HEK293 (cell line): ENCODE data around the gene LRP6.
"Not testable (repeated sequence)": the region's sequence is repeated elsewhere in the genome, so short reads cannot be mapped to it uniquely, and the experiment has no call there.

Experiments used
- CTCF ChIA-PET: fragments of 350-600 bp; formaldehyde crosslinking; extraction: SDS; loops from one replicate; lab custom pipeline; 2021; ENCODE audit warnings: antibody characterized with exemption; lab: Yijun Ruan, JAX
- POLR2A ChIA-PET: fragments of 300-600 bp; formaldehyde crosslinking; extraction: SDS; loops from one replicate; lab custom pipeline; 2020; ENCODE audit warnings: antibody characterized with exemption, inconsistent platforms; lab: Yijun Ruan, JAX
- H3K27ac ChIP-seq: fragments of 200-500 bp; sonication (Bioruptor generic); 2 replicates; pipeline ENCODE4 v1.5.1; 2014; ENCODE audit warnings: low read depth, low read length, control low read depth, inconsistent platforms; ENCODE audit errors: extremely low read depth
- H3K36me3 ChIP-seq, 2 experiments: fragments of 200-500 bp in 1 of 2; sonication (Bioruptor generic) in 1 of 2; 1 replicate in 1 of 2; 2 replicates in 1 of 2; pipeline ENCODE4 v1.5.1; 2014 to 2017; ENCODE audit warnings: inconsistent platforms in 2 of 2, low read length in 2 of 2; ENCODE audit not compliant: control insufficient read depth in 2 of 2, insufficient read depth in 1 of 2
- H3K4me1 ChIP-seq: fragments of 200-500 bp; sonication (Bioruptor generic); 2 replicates; pipeline ENCODE4 v1.5.1; 2014; ENCODE audit warnings: mild to moderate bottlenecking, low read length, inconsistent platforms; ENCODE audit not compliant: control insufficient read depth, insufficient read depth
- H3K4me3 ChIP-seq: 2 replicates; pipeline ENCODE4 v1.5.1; 2011; ENCODE audit warnings: low read depth, mild to moderate bottlenecking, control low read depth, low read length, moderate library complexity
- H3K9me3 ChIP-seq: fragments of 200-500 bp; sonication (Bioruptor generic); 2 replicates; pipeline ENCODE4 v1.5.1; 2014; ENCODE audit warnings: low read depth, low read length, inconsistent platforms; ENCODE audit not compliant: control insufficient read depth, insufficient read depth
- BCL11B ChIP-seq: fragments of 450-650 bp; formaldehyde crosslinking; IDR thresholded peaks from 2 replicates; pipeline ENCODE4 v1.5.1; 2016; ENCODE audit warnings: low read depth, missing biosample characterization, missing genetic modification characterization
- GLI2 ChIP-seq: fragments of 450-650 bp; formaldehyde crosslinking; IDR thresholded peaks from 2 replicates; pipeline ENCODE4; 2017; ENCODE audit warnings: missing biosample characterization, missing genetic modification characterization, low read depth, borderline replicate concordance
- HOXC10 ChIP-seq: sonication (generic); formaldehyde crosslinking; IDR thresholded peaks from 2 replicates; pipeline ENCODE4 v1.8.1; 2023; ENCODE audit warnings: mild to moderate bottlenecking, missing genetic modification reagents
- PRDM1 ChIP-seq: fragments of 450-650 bp; formaldehyde crosslinking; IDR thresholded peaks from 2 replicates; pipeline ENCODE4; 2016; ENCODE audit warnings: missing biosample characterization, missing genetic modification characterization
- SCRT2 ChIP-seq: fragments of 450-650 bp; formaldehyde crosslinking; IDR thresholded peaks from 2 replicates; pipeline ENCODE4 v1.5.1; 2016; ENCODE audit warnings: missing biosample characterization, missing genetic modification characterization
- SP2 ChIP-seq: fragments of 450-650 bp; formaldehyde crosslinking; IDR thresholded peaks from 2 replicates; pipeline ENCODE4 v1.5.1; 2016; ENCODE audit warnings: missing biosample characterization, missing genetic modification characterization
- TCF7L2 ChIP-seq: IDR thresholded peaks from 2 replicates; pipeline ENCODE4 v1.6.1; 2011; ENCODE audit warnings: low read depth, mild to moderate bottlenecking, inconsistent platforms, low read length, moderate library complexity, borderline replicate concordance
- ZBTB21 ChIP-seq: fragments of 450-650 bp; formaldehyde crosslinking; IDR thresholded peaks from 2 replicates; pipeline ENCODE4 v1.5.1; 2017; ENCODE audit warnings: missing biosample characterization, missing genetic modification characterization
- ZNF112 ChIP-seq: fragments of 450-650 bp; formaldehyde crosslinking; IDR thresholded peaks from 2 replicates; pipeline ENCODE4 v1.5.0; 2017; ENCODE audit warnings: missing biosample characterization, missing genetic modification characterization
- ZNF114 ChIP-seq: fragments of 450-650 bp; formaldehyde crosslinking; IDR thresholded peaks from 2 replicates; pipeline ENCODE4 v1.5.0; 2017; ENCODE audit warnings: missing biosample characterization, missing genetic modification characterization
- ZNF202 ChIP-seq: fragments of 450-650 bp; formaldehyde crosslinking; IDR thresholded peaks from 2 replicates; pipeline ENCODE4 v1.5.1; 2016; ENCODE audit warnings: missing biosample characterization, missing genetic modification characterization, borderline replicate concordance
- ZNF221 ChIP-seq: fragments of 450-650 bp; formaldehyde crosslinking; IDR thresholded peaks from 2 replicates; pipeline ENCODE4 v1.5.1; 2017; ENCODE audit warnings: missing biosample characterization, missing genetic modification characterization, borderline replicate concordance
- ZNF248 ChIP-seq: fragments of 450-650 bp; formaldehyde crosslinking; IDR thresholded peaks from 2 replicates; pipeline ENCODE4 v1.5.1; 2017; ENCODE audit warnings: missing biosample characterization, missing genetic modification characterization
- ZNF292 ChIP-seq: fragments of 450-650 bp; formaldehyde crosslinking; IDR thresholded peaks from 2 replicates; pipeline ENCODE4 v1.5.1; 2016; ENCODE audit warnings: low read depth, missing biosample characterization, missing genetic modification characterization, borderline replicate concordance
- ZNF302 ChIP-seq: fragments of 450-650 bp; formaldehyde crosslinking; IDR thresholded peaks from 2 replicates; pipeline ENCODE4 v1.5.1; 2016; ENCODE audit warnings: missing biosample characterization, missing genetic modification characterization, low read depth
- ZNF311 ChIP-seq: fragments of 450-650 bp; formaldehyde crosslinking; IDR thresholded peaks from 2 replicates; pipeline ENCODE4 v1.5.1; 2017; ENCODE audit warnings: missing biosample characterization, missing genetic modification characterization, borderline replicate concordance
- ZNF660 ChIP-seq: fragments of 450-650 bp; IDR thresholded peaks from 2 replicates; pipeline ENCODE4 v1.5.1; 2018; ENCODE audit warnings: missing biosample characterization, mild to moderate bottlenecking, missing genetic modification characterization
- ZNF707 ChIP-seq: fragments of 450-650 bp; formaldehyde crosslinking; IDR thresholded peaks from 2 replicates; pipeline ENCODE4 v1.5.1; 2016; ENCODE audit warnings: missing biosample characterization, missing genetic modification characterization
- ZNF785 ChIP-seq: fragments of 450-650 bp; formaldehyde crosslinking; IDR thresholded peaks from 2 replicates; pipeline ENCODE4 v1.5.1; 2016; ENCODE audit warnings: missing biosample characterization, missing genetic modification characterization
- ZNF830 ChIP-seq: fragments of 450-650 bp; IDR thresholded peaks from 2 replicates; pipeline ENCODE4 v1.5.0; 2018; ENCODE audit warnings: missing biosample characterization, missing genetic modification characterization, low read depth, mild to moderate bottlenecking, moderate library complexity
- TF ChIP-seq, protein P1 (sequence below): fragments of 450-650 bp; IDR thresholded peaks from 2 replicates; pipeline ENCODE4 v1.5.1; 2018; ENCODE audit warnings: missing biosample characterization, missing genetic modification characterization
- TF ChIP-seq, protein P2 (sequence below): fragments of 450-650 bp; formaldehyde crosslinking; IDR thresholded peaks from 2 replicates; pipeline ENCODE4 v1.5.1; 2016; ENCODE audit warnings: missing biosample characterization, missing genetic modification characterization
- TF ChIP-seq, protein P3 (sequence below): fragments of 450-650 bp; formaldehyde crosslinking; IDR thresholded peaks from 2 replicates; pipeline ENCODE4 v1.5.1; 2016; ENCODE audit warnings: missing biosample characterization, missing genetic modification characterization

The LRP6 gene

DNA sequence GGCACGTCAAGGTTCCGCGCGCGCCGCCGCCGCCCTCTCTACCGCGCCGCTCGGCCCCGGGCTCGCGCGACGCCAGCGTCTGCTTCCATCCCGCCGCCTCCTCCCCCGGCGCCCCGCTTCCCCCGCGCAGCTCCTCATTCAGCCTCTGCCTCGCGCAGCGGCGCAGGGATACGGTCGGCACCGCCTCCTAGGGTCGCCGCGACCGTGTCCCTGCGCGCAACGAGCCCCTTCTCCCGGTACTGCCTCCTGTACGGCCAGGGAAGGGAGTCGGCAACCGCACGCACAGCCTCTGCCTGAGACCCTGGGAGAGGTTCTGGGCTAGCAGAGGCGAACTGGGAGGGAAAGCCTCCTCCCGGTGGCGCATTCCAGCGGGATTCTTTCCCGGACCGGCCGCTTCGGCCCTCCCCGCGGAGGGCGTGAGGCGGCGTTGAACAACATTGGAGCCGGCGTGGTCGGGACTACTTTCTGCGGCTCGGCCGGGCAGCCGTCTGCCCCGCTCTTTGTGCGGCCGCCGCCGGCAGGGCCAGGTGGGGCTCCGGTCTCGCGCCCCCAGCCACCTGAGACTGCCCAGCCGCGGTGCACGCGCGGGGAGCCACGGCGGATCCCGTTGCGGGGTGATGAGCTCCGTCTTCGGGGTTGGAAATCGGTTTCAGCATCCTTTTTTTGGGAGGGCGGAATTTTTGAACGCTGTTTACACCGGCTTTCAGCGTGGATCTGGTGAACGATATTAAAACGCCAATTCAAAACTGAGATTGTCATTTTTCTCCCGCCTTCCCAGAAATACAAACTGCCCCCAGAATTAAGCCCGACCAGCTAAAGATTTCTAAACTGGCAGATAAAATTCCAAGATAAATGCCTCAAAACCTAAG is at the start of gene LRP6 (continued):
- peak; percentile 88 for TF ChIP-seq ZBTB21 (tag by site-specific recombination)
- TF ChIP-seq ZNF830, result no peak
- TF ChIP-seq, protein P1, sequence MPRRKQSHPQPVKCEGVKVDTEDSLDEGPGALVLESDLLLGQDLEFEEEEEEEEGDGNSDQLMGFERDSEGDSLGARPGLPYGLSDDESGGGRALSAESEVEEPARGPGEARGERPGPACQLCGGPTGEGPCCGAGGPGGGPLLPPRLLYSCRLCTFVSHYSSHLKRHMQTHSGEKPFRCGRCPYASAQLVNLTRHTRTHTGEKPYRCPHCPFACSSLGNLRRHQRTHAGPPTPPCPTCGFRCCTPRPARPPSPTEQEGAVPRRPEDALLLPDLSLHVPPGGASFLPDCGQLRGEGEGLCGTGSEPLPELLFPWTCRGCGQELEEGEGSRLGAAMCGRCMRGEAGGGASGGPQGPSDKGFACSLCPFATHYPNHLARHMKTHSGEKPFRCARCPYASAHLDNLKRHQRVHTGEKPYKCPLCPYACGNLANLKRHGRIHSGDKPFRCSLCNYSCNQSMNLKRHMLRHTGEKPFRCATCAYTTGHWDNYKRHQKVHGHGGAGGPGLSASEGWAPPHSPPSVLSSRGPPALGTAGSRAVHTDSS (tag by site-specific recombination), result no peak; the same call in 1 of the 2 replicates

DNA sequence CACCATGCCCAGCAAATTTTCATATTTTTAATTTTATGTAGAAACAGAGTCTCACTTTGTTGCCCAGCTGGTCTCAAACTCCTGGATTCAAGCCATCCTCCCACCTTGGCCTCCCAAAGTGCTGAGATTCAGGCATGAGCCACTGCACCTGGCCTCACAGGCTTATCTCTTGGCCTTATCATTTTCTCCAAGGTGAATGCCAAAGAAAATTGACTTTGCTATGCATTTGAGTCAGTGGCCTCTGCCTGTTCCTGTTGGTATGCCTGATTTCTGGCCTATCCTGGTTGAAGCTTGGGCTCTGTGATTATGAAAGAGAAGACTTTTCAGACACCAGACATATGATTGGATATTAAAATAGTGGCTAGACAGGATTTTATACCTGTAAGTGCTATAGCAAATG is 49.0 kb upstream of the LRP6 start:
- no peaks in the 10 kb centered on the region for H3K36me3 ChIP-seq
- TF ChIP-seq ZNF248 (tag by site-specific recombination) (no peak), ZNF660 (no peak), ZNF202 (no peak), ZNF707 (tag by site-specific recombination) (no peak), TCF7L2 (no peak), HOXC10 (CRISPR knock-in tag) (no peak), ZNF302 (tag by site-specific recombination) (no peak), GLI2 (tag by site-specific recombination) (no peak), ZNF112 (tag by site-specific recombination) (no peak), SP2 (tag by site-specific recombination) (no peak), SCRT2 (tag by site-specific recombination) (no peak), PRDM1 (tag by site-specific recombination) (no peak), ZNF292 (no peak), ZNF221 (tag by site-specific recombination) (no peak), ZNF311 (tag by site-specific recombination) (no peak), ZNF114 (tag by site-specific recombination) (no peak), ZNF785 (tag by site-specific recombination) (no peak), BCL11B (tag by site-specific recombination) (no peak)
- TF ChIP-seq, protein P2, sequence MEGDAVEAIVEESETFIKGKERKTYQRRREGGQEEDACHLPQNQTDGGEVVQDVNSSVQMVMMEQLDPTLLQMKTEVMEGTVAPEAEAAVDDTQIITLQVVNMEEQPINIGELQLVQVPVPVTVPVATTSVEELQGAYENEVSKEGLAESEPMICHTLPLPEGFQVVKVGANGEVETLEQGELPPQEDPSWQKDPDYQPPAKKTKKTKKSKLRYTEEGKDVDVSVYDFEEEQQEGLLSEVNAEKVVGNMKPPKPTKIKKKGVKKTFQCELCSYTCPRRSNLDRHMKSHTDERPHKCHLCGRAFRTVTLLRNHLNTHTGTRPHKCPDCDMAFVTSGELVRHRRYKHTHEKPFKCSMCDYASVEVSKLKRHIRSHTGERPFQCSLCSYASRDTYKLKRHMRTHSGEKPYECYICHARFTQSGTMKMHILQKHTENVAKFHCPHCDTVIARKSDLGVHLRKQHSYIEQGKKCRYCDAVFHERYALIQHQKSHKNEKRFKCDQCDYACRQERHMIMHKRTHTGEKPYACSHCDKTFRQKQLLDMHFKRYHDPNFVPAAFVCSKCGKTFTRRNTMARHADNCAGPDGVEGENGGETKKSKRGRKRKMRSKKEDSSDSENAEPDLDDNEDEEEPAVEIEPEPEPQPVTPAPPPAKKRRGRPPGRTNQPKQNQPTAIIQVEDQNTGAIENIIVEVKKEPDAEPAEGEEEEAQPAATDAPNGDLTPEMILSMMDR (tag by site-specific recombination), result no peak
- TF ChIP-seq, protein P3, sequence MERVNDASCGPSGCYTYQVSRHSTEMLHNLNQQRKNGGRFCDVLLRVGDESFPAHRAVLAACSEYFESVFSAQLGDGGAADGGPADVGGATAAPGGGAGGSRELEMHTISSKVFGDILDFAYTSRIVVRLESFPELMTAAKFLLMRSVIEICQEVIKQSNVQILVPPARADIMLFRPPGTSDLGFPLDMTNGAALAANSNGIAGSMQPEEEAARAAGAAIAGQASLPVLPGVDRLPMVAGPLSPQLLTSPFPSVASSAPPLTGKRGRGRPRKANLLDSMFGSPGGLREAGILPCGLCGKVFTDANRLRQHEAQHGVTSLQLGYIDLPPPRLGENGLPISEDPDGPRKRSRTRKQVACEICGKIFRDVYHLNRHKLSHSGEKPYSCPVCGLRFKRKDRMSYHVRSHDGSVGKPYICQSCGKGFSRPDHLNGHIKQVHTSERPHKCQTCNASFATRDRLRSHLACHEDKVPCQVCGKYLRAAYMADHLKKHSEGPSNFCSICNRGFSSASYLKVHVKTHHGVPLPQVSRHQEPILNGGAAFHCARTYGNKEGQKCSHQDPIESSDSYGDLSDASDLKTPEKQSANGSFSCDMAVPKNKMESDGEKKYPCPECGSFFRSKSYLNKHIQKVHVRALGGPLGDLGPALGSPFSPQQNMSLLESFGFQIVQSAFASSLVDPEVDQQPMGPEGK (tag by site-specific recombination), result no peak
- H3K27ac ChIP-seq, result no peak overlapping the region
- ChIA-PET POLR2A (no interaction called here), CTCF (interaction anchor here (0.6 to 0.7 kb wide), 2 partner anchors 12 to 277 kb away, joined by 3 to 4 read pairs; no protein-coding TSS in a partner anchor)
- H3K9me3 ChIP-seq, result no peaks in the 10 kb centered on the region
- no peak overlapping the region for H3K4me3 ChIP-seq
- H3K4me1 ChIP-seq, result peaks cover 9% of the 10 kb centered on the region

DNA sequence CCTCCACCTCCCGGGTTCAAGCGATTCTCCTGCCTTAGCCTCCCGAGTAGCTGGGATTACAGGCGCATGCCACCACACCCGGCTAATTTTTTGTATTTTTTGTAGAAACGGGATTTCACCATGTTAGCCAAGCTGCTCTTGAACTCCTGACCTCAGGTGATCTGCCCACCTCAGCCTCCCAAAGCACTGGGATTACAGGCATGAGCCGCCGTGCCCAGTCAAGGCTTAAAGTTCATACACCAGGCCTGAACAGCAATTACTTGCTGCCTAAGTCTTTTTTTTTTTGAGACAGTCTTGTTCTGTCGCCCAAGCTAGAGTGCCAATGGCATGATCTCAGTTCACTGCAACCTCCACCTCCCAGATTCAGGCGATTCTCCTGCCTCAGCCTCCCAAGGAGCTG is 43.9 kb upstream of the LRP6 start:
- H3K4me1 ChIP-seq, H3K9me3 ChIP-seq, H3K27ac ChIP-seq, H3K4me3 ChIP-seq, CTCF ChIA-PET, H3K36me3 ChIP-seq: not testable (repeated sequence)
- POLR2A ChIA-PET, result interaction anchor here (0.7 kb wide), 1 partner anchor 788 kb away, joined by 3 read pairs; no protein-coding TSS in a partner anchor
